ENCODE measurements around the gene KDM4F.
A peak's percentile ranks its signal among the peaks of the same experiment; 100 is the strongest.

KDM4F gene

DNA sequence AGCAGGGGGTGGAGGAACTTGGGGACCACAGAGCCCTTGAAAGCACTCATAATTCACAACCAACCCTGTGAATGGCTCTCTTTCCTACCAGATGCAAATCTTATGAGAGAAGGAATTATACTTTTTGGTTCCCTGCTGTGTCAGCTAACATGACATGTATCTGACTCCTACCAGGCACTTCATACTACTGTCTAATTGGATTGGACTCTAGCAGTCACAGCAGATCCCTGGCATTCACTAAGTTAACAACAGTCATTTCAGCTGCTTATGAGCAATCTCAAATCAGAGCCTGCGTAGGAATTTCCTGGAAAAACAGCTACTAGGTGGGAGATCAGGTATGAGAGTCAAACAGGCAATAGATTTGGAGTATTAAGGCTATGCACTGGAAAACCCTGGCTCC, 29.3 kb downstream of the KDM4F start:
- TF ChIP-seq, protein P1, sequence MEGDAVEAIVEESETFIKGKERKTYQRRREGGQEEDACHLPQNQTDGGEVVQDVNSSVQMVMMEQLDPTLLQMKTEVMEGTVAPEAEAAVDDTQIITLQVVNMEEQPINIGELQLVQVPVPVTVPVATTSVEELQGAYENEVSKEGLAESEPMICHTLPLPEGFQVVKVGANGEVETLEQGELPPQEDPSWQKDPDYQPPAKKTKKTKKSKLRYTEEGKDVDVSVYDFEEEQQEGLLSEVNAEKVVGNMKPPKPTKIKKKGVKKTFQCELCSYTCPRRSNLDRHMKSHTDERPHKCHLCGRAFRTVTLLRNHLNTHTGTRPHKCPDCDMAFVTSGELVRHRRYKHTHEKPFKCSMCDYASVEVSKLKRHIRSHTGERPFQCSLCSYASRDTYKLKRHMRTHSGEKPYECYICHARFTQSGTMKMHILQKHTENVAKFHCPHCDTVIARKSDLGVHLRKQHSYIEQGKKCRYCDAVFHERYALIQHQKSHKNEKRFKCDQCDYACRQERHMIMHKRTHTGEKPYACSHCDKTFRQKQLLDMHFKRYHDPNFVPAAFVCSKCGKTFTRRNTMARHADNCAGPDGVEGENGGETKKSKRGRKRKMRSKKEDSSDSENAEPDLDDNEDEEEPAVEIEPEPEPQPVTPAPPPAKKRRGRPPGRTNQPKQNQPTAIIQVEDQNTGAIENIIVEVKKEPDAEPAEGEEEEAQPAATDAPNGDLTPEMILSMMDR (IDR thresholded peaks at IDR 0.05; ENCODE audit: low read depth, low read length) = no peak
- H3K4me3 ChIP-seq (ENCODE audit: low read depth, low read length) = no peak overlapping the region
- in situ Hi-C loops (cut with HindIII; ENCODE audit: low sequenced_read_pairs) = no loop called here
- DNase-seq (ENCODE audit: low read depth, low spot score) = peak; percentile 43

DNA sequence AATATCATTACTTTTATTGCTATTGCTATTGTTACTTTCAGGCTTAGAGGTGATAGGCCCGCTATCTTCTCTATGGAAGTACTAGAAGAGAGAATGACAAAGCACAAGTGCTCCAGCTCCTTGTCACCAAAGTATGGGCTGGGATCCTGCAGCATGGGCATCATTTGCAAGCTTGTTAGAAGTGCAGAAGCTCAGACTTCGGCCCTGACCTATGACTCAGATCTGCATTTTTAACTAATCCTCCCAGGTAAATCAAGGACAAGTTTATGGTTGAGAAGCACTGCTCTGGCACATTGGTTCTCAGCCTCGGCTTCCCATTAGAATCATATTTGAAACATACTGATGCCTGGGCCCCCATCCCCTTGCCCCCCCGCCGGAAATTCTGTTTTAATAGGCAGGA, 31.8 kb downstream of the KDM4F start:
- TF ChIP-seq, protein P1 (IDR thresholded peaks at IDR 0.05; ENCODE audit: low read depth, low read length) = no peak
- no peak for DNase-seq (ENCODE audit: low read depth, low spot score)
- no peak overlapping the region for H3K4me3 ChIP-seq (ENCODE audit: low read depth, low read length)
- in situ Hi-C loops (cut with HindIII; ENCODE audit: low sequenced_read_pairs) = no loop called here

DNA sequence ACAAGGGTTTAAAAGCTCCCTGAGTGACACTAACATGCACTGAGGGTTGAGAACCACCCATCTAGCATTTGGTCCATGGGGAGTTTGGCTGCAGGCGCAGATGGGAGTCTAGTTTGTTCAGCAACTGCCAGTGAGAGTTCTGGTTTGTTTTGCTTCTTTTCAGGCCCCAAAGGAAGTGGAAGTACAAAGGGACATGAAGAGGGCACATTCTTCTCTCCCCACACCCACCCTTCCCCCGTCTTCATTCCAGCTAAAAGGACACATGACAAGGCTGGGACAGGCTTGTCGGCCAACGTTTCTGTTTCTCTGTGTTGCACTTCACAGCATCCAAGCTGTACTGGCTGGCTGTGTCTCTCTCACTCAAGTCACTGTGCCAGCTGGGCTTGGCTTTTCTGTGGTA, 32.2 kb downstream of the KDM4F start:
- DNase-seq (ENCODE audit: low read depth, low spot score) = peak; percentile 58
- TF ChIP-seq, protein P1 (IDR thresholded peaks at IDR 0.05; ENCODE audit: low read depth, low read length) = no peak
- in situ Hi-C loops (cut with HindIII; ENCODE audit: low sequenced_read_pairs) = no loop called here
- H3K4me3 ChIP-seq (ENCODE audit: low read depth, low read length) = no peak overlapping the region

DNA sequence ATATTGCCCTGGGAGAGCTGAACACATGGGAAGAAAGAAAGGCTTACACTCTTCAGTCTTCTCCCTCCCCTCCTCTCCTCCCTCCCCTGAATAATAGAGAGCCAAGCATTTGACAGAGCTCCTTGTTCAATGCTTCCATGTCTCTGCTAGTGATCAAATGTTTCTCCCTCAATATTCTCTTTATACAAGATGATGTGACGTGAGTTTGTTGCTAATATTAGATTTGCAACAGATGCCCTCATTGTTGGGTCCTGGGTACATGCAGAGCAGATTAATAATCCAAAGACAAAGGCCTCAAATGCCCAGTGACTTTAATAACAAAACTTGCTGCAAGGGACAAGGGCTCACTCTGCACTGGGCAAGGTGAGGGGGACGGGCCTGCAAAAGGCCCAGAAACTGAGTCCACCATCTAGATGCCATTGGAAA, 33.4 kb downstream of the KDM4F start:
- in situ Hi-C loops (cut with HindIII; ENCODE audit: low sequenced_read_pairs) = no loop called here
- TF ChIP-seq, protein P1 (IDR thresholded peaks at IDR 0.05; ENCODE audit: low read depth, low read length) = no peak
- no peak overlapping the region for H3K4me3 ChIP-seq (ENCODE audit: low read depth, low read length)
- no peak for DNase-seq (ENCODE audit: low read depth, low spot score)

DNA sequence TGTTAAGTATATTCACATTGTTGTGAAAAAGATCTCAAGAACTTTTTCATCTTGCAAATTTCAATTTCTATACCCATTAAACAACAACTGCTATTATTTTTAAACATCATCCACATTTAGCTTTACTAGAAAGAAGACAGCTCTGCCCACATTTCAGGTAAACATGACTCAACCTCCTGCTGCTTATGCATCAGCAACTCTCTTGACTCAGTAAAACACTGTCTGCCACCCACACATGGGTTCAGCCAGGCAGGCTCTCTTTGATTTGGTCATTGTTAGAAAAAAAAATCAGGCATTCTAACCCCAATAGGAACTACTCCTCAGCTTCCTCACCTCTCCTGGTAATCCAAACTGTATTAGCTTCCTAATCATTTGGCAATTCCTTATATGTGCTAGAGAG, 35.3 kb downstream of the KDM4F start:
- no peak for DNase-seq (ENCODE audit: low read depth, low spot score)
- no peak overlapping the region for H3K4me3 ChIP-seq (ENCODE audit: low read depth, low read length)
- in situ Hi-C loops (cut with HindIII; ENCODE audit: low sequenced_read_pairs) = no loop called here
- TF ChIP-seq, protein P1 (IDR thresholded peaks at IDR 0.05; ENCODE audit: low read depth, low read length) = no peak

DNA sequence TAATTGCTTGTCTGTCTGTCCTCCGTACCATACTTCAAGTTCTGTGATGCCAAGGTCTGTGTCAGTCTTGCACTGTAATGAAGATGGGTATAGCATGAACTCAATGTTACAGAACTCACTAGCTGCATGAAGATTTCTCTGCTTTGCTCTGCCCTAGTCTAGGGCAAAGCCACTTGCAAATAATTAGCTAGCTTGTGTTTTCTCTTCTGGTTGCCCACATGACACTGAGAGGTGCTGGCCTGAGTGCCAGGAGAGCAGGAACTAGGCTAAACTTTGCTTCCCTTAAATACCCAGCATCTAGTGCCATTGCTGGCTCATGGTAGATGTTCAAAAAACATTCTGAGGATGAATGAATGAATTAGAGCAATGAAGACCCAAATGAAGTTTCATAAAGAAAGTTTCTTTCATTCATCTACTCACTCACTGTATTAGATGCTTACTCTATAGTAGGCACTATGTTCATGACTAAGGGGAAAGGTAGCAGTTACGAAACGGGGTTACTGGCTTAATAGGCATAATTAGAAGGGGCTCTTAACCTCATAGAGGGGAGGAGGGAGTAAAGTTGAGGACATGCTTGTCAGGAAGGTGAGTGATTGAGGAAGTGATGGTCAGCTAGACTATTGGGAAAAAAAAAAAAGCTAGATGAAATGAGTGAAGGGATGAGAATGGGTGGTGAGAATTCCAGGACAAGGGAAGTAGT, 36.0 kb downstream of the KDM4F start:
- TF ChIP-seq, protein P1 (IDR thresholded peaks at IDR 0.05; ENCODE audit: low read depth, low read length) = no peak
- in situ Hi-C loops (cut with HindIII; ENCODE audit: low sequenced_read_pairs) = no loop called here

More for the DNA sequence above, 36.0 kb downstream of the KDM4F start:
- DNase-seq (ENCODE audit: low read depth, low spot score) = no peak
- no peak overlapping the region for H3K4me3 ChIP-seq (ENCODE audit: low read depth, low read length)

Data from astrocyte of the spinal cord (primary cell).